GM19463 (cell line): Measurements from ENCODE around the gene NSFL1C.

Experiments
- ATAC-seq: cut with Tn5 transposase; IDR thresholded peaks from one replicate; pipeline ENCODE4 v1.9.1; 2021; ENCODE audit warnings: mild to moderate bottlenecking, moderate library complexity; ENCODE audit not compliant: unreplicated experiment

Gene NSFL1C

GRCh38 chr20:1393507-1393882 is 73.2 kb downstream of the NSFL1C start:
- ATAC-seq: no peak

DNA sequence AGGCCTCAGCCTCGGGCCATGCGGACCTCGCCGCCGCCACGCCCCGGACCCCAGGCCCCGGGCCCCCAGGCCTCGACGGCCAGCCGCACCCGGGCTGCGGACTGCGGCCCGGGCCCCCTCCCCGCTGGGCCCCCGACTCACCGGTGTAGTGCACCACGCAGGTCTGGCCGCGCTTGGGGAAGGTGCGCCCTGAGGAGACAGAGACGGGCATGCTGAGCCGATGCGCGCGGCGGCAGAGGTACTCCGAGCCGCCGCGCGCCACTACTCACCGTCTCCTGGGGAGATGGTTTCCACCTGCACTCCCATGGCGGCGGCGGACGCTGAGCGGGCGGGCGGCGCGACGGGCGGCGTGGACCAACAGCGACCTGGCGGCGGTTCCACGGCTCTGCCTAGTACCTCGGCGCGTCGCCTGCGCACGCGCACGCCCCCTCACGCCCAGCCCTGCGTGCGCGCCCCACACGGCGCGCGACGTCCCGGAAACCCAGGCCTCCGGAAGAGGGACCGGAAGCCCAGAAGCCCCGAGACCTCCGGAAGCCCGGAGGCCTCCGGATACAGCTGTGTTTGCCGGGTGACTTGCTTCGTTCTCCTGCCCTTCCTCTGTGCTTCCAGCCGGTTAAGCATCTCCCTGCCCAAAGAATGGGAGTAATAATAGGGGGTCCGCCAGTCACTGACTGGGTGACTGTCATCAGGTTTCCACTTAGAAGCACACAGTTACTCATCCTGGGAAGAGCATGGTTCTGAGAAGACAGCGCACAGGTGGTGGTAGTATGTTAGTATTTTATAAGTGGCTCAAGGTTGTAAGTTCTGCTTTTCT is 73.7 kb downstream of the NSFL1C start, which contains the start of gene FKBP1A:
FKBP1A (minus strand) TSS at position 362 of the 814 bp plus-strand sequence; CDS start at position 306, 56 bp downstream.
- ATAC-seq: peak; percentile 86

DNA sequence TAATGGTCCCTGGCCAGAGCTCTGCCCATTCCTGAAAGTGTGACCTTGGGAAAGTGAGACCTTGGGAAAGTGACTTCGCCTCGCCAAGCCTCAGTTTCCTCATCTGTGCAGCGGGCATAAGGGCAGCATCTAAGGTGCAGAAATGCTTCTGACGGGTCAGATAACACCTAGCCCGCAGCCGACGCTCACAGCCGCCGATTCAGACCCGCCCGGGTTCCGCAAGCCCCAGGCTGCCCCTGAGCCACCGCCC is 74.3 kb downstream of the NSFL1C start:
- peak; percentile 16 for ATAC-seq
